IMR-90 (cell line): ENCODE data around the gene MALT1. TPM values are rescaled to one million over a fixed set of nuclear protein-coding genes. Genes with fewer than 3 reads are reported as not detected.

Experiments
- ATAC-seq: fragments of 200-7000 bp; cut with Tn5 transposase; 2 replicates; pipeline ENCODE4 v1.9.1; 2020; ENCODE audit warnings: low read depth, mild to moderate bottlenecking, moderate library complexity
- BruUV-seq: library from RNA; stranded (reverse); fragments of 400-500 nt; replicated peaks from 2 replicates; lab custom pipeline; 2021; lab: Mats Ljungman, UMichigan
- CTCF ChIA-PET: fragments of 300-600 bp; formaldehyde crosslinking; extraction: SDS; loops from one replicate; lab custom pipeline; 2021; ENCODE audit warnings: antibody characterized with exemption; lab: Yijun Ruan, JAX
- POLR2A ChIA-PET: fragments of 300-600 bp; sonication (Branson Sonifier 250); formaldehyde crosslinking; loops from one replicate; lab custom pipeline; 2022; ENCODE audit warnings: antibody characterized with exemption; ENCODE audit not compliant: unreplicated experiment; lab: Charles Lee
- DNase-seq: peaks from one replicate; pipeline ENCODE4 v3.0.0; 2013
- H2AFZ ChIP-seq: replicated peaks from 2 replicates; pipeline ENCODE3; 2013; ENCODE audit warnings: low read length, mild to moderate bottlenecking; ENCODE audit not compliant: poor library complexity
- H2AK5ac ChIP-seq: 2 replicates; pipeline ENCODE4 v1.6.1; 2013; ENCODE audit warnings: low read depth, low read length, inconsistent platforms
- H2AK9ac ChIP-seq: replicated peaks from 2 replicates; pipeline ENCODE3; 2013; ENCODE audit warnings: mild to moderate bottlenecking, low read depth, low read length, moderate library complexity; ENCODE audit not compliant: poor library complexity
- H2BK120ac ChIP-seq: 2 replicates; pipeline ENCODE4 v1.6.1; 2013; ENCODE audit warnings: low read depth, low read length, inconsistent platforms
- H2BK15ac ChIP-seq: 3 replicates; pipeline ENCODE4 v1.6.1; 2013; ENCODE audit warnings: low read depth, low read length, inconsistent platforms
- H2BK20ac ChIP-seq: 2 replicates; pipeline ENCODE4 v1.6.1; 2013; ENCODE audit warnings: low read depth, mild to moderate bottlenecking, inconsistent platforms, low read length, moderate library complexity
- H2BK5ac ChIP-seq: 2 replicates; pipeline ENCODE4 v1.6.1; 2013; ENCODE audit warnings: mild to moderate bottlenecking, low read depth, low read length, inconsistent platforms; ENCODE audit not compliant: poor library complexity, severe bottlenecking
- H3K14ac ChIP-seq: replicated peaks from 2 replicates; pipeline ENCODE4 v1.6.1; 2013; ENCODE audit warnings: low read depth, low read length, inconsistent platforms
- H3K18ac ChIP-seq: 2 replicates; pipeline ENCODE4 v1.6.1; 2013; ENCODE audit warnings: low read depth, low read length, control low read depth
- H3K23ac ChIP-seq: 2 replicates; pipeline ENCODE4 v1.6.1; 2013; ENCODE audit warnings: low read depth, low read length, inconsistent platforms
- H3K27ac ChIP-seq: 2 replicates; pipeline ENCODE4 v1.5.1; 2013; ENCODE audit warnings: mild to moderate bottlenecking, control low read depth, low read length; ENCODE audit not compliant: insufficient read depth
- H3K27me3 ChIP-seq: 2 replicates; pipeline ENCODE4 v1.6.1; 2013; ENCODE audit warnings: low read length; ENCODE audit not compliant: control insufficient read depth, insufficient read depth
- H3K36me3 ChIP-seq: 2 replicates; pipeline ENCODE4 v1.6.1; 2013; ENCODE audit warnings: low read length, mixed read lengths; ENCODE audit not compliant: control insufficient read depth, insufficient read depth
- H3K4ac ChIP-seq: 2 replicates; pipeline ENCODE4 v1.6.1; 2013; ENCODE audit warnings: low read depth, low read length, inconsistent platforms
- H3K4me1 ChIP-seq: 2 replicates; pipeline ENCODE4 v1.6.1; 2013; ENCODE audit warnings: low read length, mixed read lengths; ENCODE audit not compliant: control insufficient read depth, insufficient read depth
- H3K4me2 ChIP-seq: 2 replicates; pipeline ENCODE4 v1.6.1; 2013; ENCODE audit warnings: low read depth, mild to moderate bottlenecking, control low read depth, low read length, moderate library complexity
- H3K4me3 ChIP-seq: 2 replicates; pipeline ENCODE4 v1.5.1; 2013; ENCODE audit warnings: low read depth, mild to moderate bottlenecking, control low read depth, low read length, moderate library complexity; ENCODE audit not compliant: insufficient read depth
- H3K56ac ChIP-seq: 2 replicates; pipeline ENCODE4 v1.6.1; 2013; ENCODE audit warnings: low read length, inconsistent platforms; ENCODE audit not compliant: insufficient read depth; ENCODE audit errors: extremely low read depth
- H3K79me1 ChIP-seq, 2 experiments: 2 replicates each; pipeline ENCODE4 v1.6.1; 2013; ENCODE audit warnings: low read length in 2 of 2, inconsistent platforms in 1 of 2, low read depth in 1 of 2
- H3K9ac ChIP-seq: 2 replicates; pipeline ENCODE4 v1.6.1; 2013; ENCODE audit warnings: low read depth, low read length, control low read depth
- H3K9me1 ChIP-seq: 2 replicates; pipeline ENCODE4 v1.6.1; 2013; ENCODE audit warnings: low read length, inconsistent platforms; ENCODE audit not compliant: insufficient read depth
- H3K9me3 ChIP-seq: 2 replicates; pipeline ENCODE4 v1.6.1; 2013; ENCODE audit warnings: low read length; ENCODE audit not compliant: control insufficient read depth, insufficient read depth
- H4K20me1 ChIP-seq: 2 replicates; pipeline ENCODE4 v1.6.1; 2013; ENCODE audit warnings: low read length, inconsistent platforms; ENCODE audit not compliant: insufficient read depth
- H4K5ac ChIP-seq: 2 replicates; pipeline ENCODE4 v1.6.1; 2013; ENCODE audit warnings: mild to moderate bottlenecking, low read depth, low read length, control low read depth
- H4K8ac ChIP-seq, 2 experiments: 2 replicates each; pipeline ENCODE4 v1.6.1; 2013; ENCODE audit warnings: low read depth in 2 of 2, low read length in 2 of 2, control low read depth in 1 of 2, inconsistent platforms in 1 of 2
- H4K91ac ChIP-seq: 2 replicates; pipeline ENCODE4 v1.6.1; 2013; ENCODE audit warnings: low read depth, low read length, inconsistent platforms; ENCODE audit not compliant: insufficient read depth
- BHLHE40 ChIP-seq: fragments of 150-350 bp; IDR thresholded peaks from 2 replicates; pipeline ENCODE4 v1.6.1; 2016; ENCODE audit warnings: mild to moderate bottlenecking, low read depth, low read length
- CEBPB ChIP-seq: IDR thresholded peaks from 2 replicates; pipeline ENCODE4 v1.6.1; 2012; ENCODE audit warnings: low read depth, low read length, improper control_type of control experiment
- CHD1 ChIP-seq: IDR thresholded peaks from 2 replicates; pipeline ENCODE4 v1.6.1; 2012; ENCODE audit warnings: low read depth, low read length, improper control_type of control experiment
- CTCF ChIP-seq: conservative IDR thresholded peaks from 2 replicates; pipeline ENCODE4 v1.5.1; 2012; ENCODE audit warnings: mild to moderate bottlenecking, low read depth, low read length, improper control_type of control experiment
- FOS ChIP-seq: fragments of 150-350 bp; IDR thresholded peaks from 2 replicates; pipeline ENCODE4 v1.6.1; 2016; ENCODE audit warnings: low read depth, low read length
- MAFK ChIP-seq: IDR thresholded peaks from 2 replicates; pipeline ENCODE4 v1.6.1; 2012; ENCODE audit warnings: low read depth, low read length, improper control_type of control experiment
- MXI1 ChIP-seq: IDR thresholded peaks from 2 replicates; pipeline ENCODE4 v1.6.1; 2012; ENCODE audit warnings: low read depth, mild to moderate bottlenecking, low read length, moderate library complexity, borderline replicate concordance
- NFE2L2 ChIP-seq: fragments of 150-350 bp; IDR thresholded peaks from 2 replicates; pipeline ENCODE4 v1.6.1; 2016; ENCODE audit warnings: low read depth, mild to moderate bottlenecking, low read length
- RAD21 ChIP-seq: IDR thresholded peaks from 2 replicates; pipeline ENCODE4 v1.6.1; 2012; ENCODE audit warnings: low read length, improper control_type of control experiment
- RCOR1 ChIP-seq: IDR thresholded peaks from 2 replicates; pipeline ENCODE4 v1.6.1; 2012; ENCODE audit warnings: mild to moderate bottlenecking, low read length, improper control_type of control experiment; ENCODE audit not compliant: insufficient replicate concordance
- RFX5 ChIP-seq: IDR thresholded peaks from 2 replicates; pipeline ENCODE4 v1.8.0; 2012; ENCODE audit warnings: low read depth, mild to moderate bottlenecking, low read length, moderate library complexity
- WGBS, 2 experiments: methylation state at CpG; one replicate each; pipeline versions ENCODE4 v1.1.5 to v1.1.7; 2013; ENCODE audit warnings: missing lambda C conversion rate in 2 of 2; ENCODE audit not compliant: insufficient read length in 1 of 2; ENCODE audit errors: extremely low coverage in 2 of 2; 5-methylcytosine and 5-hydroxymethylcytosine counted together
- dilution Hi-C: fragments of 300-500 bp; cut with HindIII; formaldehyde crosslinking; loops from one replicate; pipeline ENCODE4 v1.14.3; 2018; ENCODE audit warnings: low sequenced_read_pairs; ENCODE audit not compliant: unreplicated experiment
- in situ Hi-C: fragments of 300-500 bp; cut with MboI; formaldehyde crosslinking; loops from 3 replicates; pipeline ENCODE4 v1.14.3; 2019; ENCODE audit warnings: low sequenced_read_pairs, inconsistent platforms, mixed read lengths
- intact Hi-C: fragments of 100-400 bp; cut with micrococcal nuclease; formaldehyde crosslinking; loops from 2 replicates; pipeline ENCODE4 v1.10.0; 2022
- polyA plus RNA-seq, 3 experiments: library from polyadenylated mRNA; depleted of rRNA; stranded (reverse); fragments of >200 nt; gene quantifications; 2 replicates each; pipeline ENCODE4 v1.2.3, GENCODE V29; 2012; ENCODE audit warnings: low replicate concordance in 1 of 3
- total RNA-seq: library from RNA; depleted of rRNA; stranded (reverse); fragments of >200 nt; gene quantifications from 2 replicates; pipeline ENCODE4 v1.2.3, GENCODE V29; 2012
- TF ChIP-seq, protein P1 (sequence below): fragments of 150-350 bp; IDR thresholded peaks from 2 replicates; pipeline ENCODE4 v1.6.1; 2017; ENCODE audit warnings: mild to moderate bottlenecking, antibody characterized with exemption, low read length, low read depth
- TF ChIP-seq, protein P2 (sequence below): fragments of 150-350 bp; IDR thresholded peaks from 2 replicates; pipeline ENCODE4 v1.6.1; 2016; ENCODE audit warnings: low read depth, mild to moderate bottlenecking, low read length, moderate library complexity, borderline replicate concordance

MALT1 gene
- total and polyA plus RNA-seq, 2 of the 4 experiments (the other 2 are of a cell fraction): 8.3 to 25.3 TPM

GRCh38 chr18:58714259-58714658 lies 43.0 kb downstream of the MALT1 start:
- Histone ChIP-seq H2BK20ac (no peak overlapping the region), H2AK9ac (no peak overlapping the region), H3K9me3 (no peaks in the 10 kb centered on the region), H3K4me2 (no peak overlapping the region), H2BK5ac (no peak overlapping the region), H2AFZ (no peak overlapping the region), H3K27ac (no peak overlapping the region), H3K18ac (no peak overlapping the region), H2BK120ac (no peak overlapping the region), H3K79me1 (peaks cover 0 to 3% of the 10 kb centered on the region in 2 experiments; a peak in 1 of 4 replicates), H4K20me1 (no peaks in the 10 kb centered on the region), H3K4me3 (no peak overlapping the region), H3K4ac (no peak overlapping the region), H3K27me3 (no peaks in the 10 kb centered on the region), H3K14ac (no peak overlapping the region), H2BK15ac (no peak overlapping the region), H4K5ac (no peak overlapping the region), H3K9ac (no peak overlapping the region), H3K36me3 (no peaks in the 10 kb centered on the region; the same call in 1 of the 2 replicates), H3K9me1 (0 out of 2 replicates have a peak, but pooled peaks cover under 1% of the 10 kb centered on the region), H4K8ac (no peak overlapping the region), H3K56ac (no peak overlapping the region), H3K4me1 (peaks cover 5% of the 10 kb centered on the region; the same call in 1 of the 2 replicates), H3K23ac (no peak overlapping the region), H2AK5ac (no peak overlapping the region), H4K91ac (no peak overlapping the region)
- dilution Hi-C loops: no loop called here
- ChIA-PET POLR2A (no interaction called here), CTCF (no interaction called here)
- intact Hi-C loops: no loop called here
- DNase-seq: no peak
- in situ Hi-C loops: no loop called here
- TF ChIP-seq NFE2L2 (no peak), CTCF (no peak), RAD21 (no peak), FOS (no peak), MXI1 (no peak), MAFK (no peak), BHLHE40 (no peak), RCOR1 (no peak), CEBPB (no peak), CHD1 (no peak), RFX5 (no peak)
- TF ChIP-seq, protein P1, sequence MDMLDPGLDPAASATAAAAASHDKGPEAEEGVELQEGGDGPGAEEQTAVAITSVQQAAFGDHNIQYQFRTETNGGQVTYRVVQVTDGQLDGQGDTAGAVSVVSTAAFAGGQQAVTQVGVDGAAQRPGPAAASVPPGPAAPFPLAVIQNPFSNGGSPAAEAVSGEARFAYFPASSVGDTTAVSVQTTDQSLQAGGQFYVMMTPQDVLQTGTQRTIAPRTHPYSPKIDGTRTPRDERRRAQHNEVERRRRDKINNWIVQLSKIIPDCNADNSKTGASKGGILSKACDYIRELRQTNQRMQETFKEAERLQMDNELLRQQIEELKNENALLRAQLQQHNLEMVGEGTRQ: no peak
- TF ChIP-seq, protein P2, sequence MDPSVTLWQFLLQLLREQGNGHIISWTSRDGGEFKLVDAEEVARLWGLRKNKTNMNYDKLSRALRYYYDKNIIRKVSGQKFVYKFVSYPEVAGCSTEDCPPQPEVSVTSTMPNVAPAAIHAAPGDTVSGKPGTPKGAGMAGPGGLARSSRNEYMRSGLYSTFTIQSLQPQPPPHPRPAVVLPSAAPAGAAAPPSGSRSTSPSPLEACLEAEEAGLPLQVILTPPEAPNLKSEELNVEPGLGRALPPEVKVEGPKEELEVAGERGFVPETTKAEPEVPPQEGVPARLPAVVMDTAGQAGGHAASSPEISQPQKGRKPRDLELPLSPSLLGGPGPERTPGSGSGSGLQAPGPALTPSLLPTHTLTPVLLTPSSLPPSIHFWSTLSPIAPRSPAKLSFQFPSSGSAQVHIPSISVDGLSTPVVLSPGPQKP: no peak
- no peak for ATAC-seq
- BruUV-seq: no TSS peak
- WGBS, 2 experiments: no CpG with 5 or more reads among the region's 3 CpGs
